ENCODE data around the gene SLC49A4. TPM values are rescaled to one million over a fixed set of nuclear protein-coding genes. Genes with fewer than 3 reads are reported as not detected.

Gene SLC49A4
- total RNA-seq, 1 donor from 2014 or later = 16.9 TPM

DNA sequence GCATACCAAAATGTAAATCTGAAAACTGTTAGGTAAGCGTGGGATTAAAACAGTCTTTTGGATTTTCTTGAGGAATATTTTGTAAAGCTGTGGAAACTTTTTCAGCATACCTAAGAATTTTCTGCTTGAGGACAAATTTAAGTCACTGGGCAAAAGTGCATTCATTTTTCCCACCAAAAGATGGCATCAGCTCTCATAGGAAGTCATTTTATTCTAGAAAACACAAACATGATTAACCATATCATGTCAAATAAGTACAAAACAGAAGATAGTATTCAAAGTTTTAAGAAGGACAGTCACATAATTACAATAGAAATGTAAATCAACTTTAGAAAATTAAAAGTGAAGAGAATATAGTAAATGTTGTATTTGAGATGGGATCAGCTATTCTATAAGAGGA lies 63.5 kb downstream of the SLC49A4 start:
- DNase-seq (ENCODE audit: low spot score) = no peak

DNA sequence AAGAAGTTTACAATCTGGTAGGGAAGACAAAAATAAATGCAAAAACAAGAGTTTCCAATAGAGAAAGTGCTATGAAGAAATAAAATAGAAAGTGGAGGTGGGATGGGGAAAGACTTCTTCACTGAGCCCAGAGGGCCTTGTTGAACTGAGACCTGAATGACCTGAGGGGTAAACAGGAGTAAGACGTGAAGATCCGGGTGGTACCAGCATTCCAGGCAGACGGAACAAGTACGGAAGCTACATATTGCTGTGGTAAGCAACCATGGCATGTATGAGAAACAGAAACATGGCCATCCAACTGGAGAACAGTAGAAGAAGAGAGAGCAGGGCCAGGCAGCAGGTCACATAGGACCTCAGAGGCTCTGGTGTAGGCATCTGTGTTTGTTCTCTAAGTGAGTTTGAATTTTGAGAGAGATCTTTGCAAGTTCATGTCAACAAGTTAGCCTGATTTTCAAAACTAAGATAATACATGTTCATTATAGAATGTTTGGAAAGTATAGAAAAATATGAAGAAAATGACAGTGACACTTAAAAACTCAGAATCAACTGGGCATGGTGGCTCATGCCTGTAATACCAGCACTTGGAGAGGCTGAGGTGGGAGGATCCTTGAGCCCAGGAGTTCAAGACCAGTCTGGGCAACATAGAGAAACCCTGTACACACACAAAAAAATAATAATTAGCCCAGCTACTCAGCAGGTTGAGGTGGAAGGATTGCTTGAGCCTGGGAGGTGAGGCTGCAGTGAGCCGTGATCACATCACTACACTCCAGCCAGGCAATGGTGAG lies 64.3 kb downstream of the SLC49A4 start:
- DNase-seq (ENCODE audit: low spot score) = no peak

DNA sequence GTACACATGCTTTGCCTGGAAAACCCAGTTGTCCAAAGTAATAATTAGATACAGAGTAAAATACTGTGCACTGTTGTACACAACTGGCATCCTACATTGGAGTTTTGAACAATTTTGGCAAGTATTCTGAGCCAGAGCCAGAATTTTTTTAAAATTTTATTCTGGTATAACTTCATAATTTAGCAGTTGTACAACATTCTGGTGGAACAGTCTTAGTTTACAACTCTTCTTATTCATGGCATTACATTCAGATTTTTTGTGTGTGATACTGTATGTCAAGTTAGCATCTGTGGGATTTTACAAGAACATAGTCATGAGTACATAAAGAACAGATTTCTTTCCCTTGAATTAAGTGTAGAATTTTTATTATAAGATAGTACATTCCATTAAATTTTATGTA lies 67.5 kb downstream of the SLC49A4 start:
- DNase-seq (ENCODE audit: low spot score) = no peak

DNA sequence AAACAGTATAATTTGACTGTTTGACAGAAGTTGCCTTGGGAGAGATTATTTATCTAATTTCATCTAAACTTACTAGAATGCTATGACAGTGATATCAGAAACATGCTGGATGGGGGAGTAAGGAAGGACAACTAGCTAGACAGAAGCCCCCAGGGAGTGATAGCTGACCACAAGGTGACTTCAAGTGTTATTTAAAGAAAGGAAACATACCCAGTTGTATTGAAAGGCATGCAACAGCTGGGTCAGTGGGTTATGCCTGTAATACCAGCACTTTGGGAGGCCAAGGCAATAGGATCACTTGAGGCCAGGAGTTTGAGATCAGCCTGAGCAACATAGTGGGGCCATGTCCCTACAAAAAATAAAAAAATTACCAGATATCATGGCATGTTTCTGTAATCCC lies 69.6 kb downstream of the SLC49A4 start:
- no peak for DNase-seq (ENCODE audit: low spot score)

DNA sequence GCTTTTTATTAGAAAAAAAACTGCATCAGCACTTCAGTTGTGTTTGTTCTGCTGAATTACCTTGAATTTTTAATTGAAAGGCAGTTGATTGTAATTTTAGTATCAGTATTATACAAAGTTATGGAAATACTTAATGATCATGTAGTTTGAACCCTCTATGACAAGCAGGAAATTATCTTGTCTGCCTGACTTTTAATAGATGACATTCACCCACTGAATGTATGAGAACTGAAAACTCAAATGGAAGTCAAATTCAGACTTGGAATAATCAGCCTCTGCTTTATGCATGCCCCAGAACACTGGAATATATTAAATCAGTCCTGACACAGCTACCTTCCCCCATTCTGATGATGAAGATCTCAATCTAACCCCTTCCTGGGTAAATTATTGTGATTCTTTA lies 73.5 kb downstream of the SLC49A4 start:
- no peak for DNase-seq (ENCODE audit: low spot score)

DNA sequence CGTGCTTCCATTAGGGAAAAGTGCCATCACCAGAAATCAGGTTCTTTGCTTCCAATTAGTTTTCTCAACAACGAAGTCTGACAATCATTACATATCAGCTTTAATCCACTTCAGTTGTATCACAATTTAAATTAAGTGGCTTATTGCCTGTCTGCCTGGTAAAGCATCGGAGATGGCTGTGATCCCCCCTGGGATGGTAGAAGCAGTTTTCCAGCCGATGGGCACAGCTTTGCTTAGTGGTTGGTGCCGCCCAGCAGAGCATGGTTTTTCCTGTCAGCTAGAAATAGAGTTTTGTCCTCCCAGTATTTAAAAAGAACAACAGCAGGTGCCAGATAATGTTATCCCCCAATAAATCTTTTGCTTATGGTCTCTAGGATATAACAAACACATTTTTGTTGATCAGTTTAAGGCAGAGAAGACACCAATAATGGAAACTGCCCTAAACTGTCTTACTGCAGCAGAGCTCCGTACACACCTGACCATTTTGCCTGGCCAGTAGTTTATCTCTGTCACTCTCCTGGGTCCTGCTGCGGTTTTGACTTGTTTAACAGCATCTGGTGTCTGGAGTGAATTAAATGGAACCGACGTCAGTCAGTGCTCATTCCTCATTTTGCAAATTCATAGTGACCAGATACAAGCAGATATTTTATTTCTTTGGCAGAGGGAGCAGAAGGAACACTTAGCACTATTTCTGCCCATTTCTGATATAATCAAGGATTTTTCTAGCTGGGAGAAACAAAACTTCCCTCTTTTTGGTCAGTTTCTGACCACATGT lies 79.1 kb downstream of the SLC49A4 start:
- no peak for DNase-seq (ENCODE audit: low spot score)

DNA sequence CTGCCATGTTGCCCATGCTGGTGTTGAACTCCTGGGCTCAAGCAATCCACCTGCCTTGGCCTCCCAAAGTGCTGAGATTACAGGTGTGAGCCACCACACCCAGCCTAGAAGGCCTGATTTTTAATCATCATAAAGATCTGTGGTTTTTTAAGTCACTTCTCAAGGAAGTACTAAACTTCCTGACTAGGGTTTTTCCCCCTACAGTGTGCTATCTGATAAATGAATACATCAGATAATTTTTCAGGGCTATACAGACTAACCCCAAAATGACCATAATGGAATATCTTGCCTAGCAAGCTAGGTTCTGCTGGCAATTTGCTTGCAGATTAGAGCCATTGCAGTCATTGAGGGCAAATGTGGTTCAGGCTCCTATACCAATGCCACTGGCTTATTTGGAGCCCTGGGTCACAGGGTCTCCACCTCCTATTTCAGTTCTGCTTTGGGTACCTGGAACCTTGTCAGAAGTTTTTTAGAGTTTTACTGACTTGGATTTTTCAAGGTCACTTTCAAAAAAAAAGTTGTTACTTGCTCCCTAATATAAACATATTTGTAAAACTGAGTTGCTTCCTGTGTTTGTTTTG lies 80.8 kb downstream of the SLC49A4 start:
- no peak for DNase-seq (ENCODE audit: low spot score)

DNA sequence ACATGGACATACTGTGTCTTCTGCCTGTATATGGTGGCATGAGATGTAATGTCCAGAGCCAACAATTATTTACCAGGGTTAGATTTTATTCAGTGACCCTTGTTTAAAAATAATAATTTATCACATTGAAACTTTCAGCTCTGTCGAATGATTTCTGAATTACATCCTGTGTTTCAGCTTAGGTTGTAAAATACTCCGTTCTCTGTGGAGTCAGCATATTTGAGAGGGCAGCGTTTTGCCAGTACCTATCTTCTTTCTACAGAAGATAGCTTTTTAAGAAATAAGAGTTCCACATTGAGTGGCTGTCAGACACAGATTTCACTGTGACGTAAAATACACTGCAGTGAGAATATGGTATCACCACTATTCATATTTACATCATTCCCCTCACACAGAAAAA lies 85.3 kb downstream of the SLC49A4 start:
- no peak for DNase-seq (ENCODE audit: low spot score)

DNA sequence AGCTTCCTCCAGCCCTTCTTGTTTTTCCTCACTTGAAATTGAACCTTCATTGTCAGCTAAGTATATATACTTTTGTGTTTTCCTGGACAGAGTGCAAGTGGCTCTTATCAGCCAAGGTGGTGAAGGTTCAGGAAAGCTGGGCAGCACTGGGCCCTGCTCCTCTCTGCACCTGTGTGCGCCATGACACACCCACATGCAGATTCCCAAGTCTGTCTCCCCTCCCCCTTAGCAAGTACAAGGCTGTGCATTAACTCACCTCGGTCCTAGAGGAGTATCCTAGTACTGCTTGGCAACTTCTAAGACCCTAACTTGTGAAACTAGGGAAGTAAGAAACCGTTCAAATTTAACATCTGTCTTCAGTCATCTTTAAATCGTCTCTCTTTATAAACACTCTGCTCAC lies 85.8 kb downstream of the SLC49A4 start:
- DNase-seq (ENCODE audit: low spot score) = no peak

DNA sequence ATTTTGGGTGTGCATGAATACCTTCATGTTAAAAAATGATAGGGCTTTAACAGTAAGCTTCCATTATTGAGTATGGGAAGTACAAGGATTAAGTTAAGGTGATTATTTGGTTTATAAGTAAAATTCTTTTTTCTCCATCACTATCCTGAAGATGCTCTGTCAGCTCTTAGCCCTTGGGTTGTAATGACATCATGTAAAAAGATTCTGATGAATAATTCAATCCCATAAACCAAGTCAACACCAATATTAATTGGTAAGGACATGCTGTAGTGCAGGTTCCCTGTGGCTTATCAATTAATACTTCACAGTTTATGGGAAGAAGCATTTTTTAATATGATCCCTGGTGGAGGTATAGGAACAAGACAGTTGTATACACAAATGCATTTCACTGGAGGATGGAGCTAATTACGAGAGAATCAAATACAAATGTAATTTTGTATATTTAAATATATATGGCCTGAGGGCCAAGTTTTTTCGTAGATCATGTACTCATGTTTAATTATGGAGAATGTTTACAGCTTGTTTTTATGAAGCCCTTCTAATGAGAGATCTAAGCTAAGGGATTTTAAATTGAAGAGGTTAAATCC lies 87.6 kb downstream of the SLC49A4 start:
- no peak for DNase-seq (ENCODE audit: low spot score)

DNA sequence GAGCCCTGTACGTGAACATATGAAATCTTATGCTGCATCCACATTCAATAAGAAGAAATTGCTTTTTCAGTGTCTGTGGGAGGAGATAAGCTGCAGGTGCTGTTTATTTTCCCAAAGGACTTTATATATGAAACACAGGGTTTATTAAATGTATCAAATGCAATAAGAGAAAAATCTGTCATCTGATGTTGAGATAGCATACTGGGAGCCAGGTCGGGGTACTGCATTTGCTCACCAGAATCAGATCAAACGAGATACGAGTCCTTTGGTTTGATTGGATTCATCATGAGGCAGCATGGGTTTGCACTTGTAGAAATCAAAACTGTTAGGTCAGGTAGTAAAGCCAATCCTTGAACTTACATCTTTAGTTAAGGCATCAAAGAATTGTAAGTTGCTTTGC lies 91.4 kb downstream of the SLC49A4 start:
- DNase-seq (ENCODE audit: low spot score) = no peak

DNA sequence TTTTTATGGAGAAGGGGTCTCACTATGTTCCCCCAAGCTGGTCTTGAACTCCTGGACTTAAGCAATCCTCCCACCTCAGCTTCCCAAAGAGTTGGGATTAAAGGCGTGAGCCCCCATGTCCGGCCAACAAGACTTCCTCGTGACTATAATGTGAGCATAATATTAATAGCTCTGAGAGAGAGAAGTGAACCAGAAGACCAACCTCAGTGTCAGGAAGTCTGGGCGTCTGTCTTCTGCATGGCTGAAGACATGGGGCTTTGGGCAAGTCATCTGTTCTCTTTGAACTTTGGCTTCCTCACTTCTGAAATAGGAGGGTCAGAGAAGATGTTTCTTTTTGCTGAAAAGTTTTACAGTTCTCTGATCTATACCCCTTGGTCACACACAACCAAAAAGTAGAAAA lies 92.1 kb downstream of the SLC49A4 start:
- DNase-seq (ENCODE audit: low spot score) = no peak

DNA sequence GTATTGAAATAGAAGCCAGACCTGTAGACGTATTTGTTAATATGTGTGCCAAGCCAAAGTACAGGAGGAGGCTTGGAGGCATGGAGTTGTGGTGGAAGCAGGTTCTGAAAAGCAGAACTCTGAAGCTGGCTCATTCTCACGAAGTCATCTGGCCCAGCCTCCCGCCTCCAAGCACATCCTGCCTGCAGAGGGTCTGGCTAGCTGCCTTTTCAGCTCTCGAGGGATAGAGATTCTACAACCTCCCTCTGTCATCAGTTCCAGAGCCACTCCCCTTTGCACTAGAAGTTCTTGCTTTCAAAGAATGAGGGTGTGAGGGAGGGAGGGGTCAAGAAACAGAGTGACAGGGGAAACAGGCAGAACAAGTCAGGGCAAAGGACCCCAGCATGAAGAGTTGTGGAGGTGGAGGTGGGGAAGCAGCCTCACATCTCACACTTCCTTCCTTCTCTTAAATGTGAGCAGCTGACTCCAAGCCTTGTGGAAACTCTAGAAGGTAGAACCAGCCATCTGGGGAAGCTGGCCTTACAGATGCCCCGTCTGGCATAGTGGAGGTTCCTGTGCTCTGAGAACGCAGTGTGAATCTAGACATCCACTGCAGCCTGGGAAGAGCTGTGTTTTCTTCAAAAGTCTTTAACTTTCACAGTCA lies 95.3 kb downstream of the SLC49A4 start:
- DNase-seq (ENCODE audit: low spot score) = peak; percentile 79

DNA sequence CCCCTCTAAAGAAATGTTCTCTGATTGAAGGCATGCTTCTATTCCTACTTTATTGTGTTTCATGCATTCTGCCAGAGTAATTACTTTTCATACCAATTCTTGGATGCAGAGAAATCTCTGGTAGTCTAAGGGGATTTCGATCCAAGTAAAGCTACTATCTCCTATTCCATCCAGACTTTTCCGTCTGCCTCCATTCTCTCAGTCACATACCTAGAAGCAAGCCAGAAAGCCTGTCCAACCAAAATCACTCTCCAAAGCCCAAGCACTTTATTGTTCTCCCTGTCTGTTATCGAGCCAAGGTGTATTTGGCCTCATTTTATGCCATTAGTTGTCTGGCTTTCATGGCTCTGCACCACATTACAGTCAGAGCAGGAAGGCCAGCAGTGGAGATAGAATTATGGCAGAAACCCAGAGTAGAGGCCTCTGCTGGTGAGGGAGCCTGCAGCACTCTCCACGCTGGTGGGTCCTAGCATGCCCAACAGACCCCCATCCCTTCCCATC lies 95.9 kb downstream of the SLC49A4 start:
- DNase-seq (ENCODE audit: low spot score) = no peak

DNA sequence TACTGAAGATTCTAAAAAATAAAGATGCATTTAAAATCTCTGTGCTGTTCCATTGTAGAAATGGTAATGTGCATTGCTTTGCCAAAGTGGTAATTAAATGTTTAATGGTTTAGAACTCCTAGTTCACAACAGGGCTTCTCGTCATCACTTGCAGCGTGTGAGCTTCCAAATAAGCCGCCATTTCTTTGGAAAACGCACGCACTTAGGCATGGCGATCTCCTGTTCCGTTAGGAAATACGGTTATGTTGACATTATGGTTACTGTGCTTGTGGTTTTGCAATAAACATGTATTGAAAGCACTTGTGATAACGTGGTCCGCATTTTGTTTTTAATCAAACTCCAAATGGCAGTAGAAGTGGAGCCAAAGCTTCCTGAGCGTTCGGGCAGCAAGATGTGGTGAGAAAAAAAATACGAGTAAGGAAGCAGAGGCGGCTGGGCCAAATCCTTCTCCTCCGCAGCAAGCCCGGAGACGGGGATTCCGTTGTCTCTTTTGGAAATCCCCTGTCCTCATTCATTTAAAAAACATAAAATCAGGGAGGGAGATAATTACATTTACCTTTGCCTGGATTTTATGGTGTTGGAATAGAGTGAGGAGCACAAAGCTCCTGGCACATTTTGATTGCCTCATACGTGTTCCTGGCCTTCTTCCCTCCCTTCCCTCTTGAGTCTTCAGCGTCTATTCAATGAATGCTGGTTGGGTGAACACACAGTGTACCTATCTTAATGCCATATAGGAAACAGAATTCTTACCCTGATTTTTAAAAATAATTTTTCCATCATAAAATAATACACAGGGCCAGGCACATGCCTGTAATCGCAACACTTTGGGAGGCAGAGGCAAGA lies 97.5 kb downstream of the SLC49A4 start:
- DNase-seq (ENCODE audit: low spot score) = no peak

DNA sequence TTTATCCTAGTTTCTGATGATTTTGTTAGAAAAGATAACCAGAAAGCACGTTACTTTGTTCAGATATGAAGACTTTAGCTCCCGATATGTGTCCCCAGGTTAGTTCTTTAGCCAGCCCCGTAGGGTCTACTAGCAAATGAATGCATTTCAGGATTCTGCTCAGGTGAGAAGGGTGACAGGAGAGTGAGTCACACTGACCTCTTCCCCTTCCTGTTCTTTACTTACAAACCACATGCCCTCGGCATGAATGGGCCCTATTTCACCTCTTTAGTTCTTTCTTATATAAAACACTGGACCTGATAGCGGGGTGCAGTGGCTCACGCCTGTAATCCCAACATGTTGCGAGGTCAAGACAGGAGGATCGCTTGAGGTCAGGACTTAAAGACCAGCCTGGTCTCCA lies 98.4 kb downstream of the SLC49A4 start:
- DNase-seq (ENCODE audit: low spot score) = no peak

DNA sequence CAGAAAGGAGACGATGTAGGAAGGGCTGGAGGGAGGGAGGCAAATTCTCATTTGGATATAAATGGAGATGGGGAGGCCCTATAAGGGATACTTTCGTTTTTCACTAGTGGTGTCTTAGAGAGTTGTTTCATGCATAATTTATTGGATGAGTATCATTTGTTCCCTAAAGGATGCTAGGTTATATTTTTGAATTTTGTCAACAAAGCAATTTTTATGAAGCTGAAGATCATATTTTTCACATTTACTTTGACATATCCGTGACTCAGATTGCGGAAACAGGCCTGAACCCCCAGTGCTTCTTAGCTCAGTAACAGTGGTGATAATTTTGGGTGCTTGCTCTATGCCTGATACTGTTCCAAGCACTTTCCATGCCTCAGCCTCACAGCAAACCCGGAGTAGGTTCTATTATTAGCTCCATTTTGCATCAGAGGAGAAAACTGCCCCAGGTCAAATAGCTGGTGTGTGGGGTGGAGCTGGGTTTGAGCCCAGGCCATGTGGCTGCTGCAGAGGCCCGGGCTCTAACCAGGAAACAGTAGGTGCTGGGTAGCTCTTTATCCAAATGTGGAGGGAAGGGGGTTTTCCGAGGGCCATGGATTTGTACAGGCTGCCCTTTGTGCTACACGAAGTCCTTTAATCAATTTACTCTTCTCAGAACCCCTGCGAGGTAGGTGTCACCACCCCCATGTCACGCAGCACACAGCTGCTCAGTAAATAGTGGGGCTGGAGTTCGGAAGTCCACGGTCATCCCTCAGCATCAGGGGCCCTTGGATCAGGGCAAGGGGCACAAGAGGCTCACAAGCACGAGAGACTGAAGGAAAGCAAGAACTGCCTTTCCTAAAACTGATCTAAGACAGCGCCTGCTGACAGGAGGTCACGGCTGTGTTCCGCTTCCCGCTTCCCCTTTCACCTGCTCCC lies 99.1 kb downstream of the SLC49A4 start:
- DNase-seq (ENCODE audit: low spot score) = no peak

DNA sequence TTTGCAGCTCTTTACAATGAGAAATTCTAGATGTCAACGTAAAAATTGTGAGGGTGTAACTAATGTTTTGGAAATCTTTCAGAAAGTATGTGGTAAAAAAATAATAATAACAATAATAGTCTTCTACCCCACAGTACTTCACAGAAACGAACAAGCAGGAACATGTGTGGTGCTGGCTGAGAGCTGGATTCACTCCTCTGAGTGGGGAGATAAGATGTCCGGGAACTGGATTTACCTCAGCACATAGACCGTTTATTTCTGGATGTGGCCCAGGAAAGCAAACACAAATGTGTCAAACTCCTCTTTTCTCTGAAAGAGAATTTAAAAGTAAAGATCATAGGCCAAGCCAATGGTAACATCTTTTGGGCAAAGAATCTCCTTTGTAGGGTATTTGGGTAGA lies 103.4 kb downstream of the SLC49A4 start:
- DNase-seq (ENCODE audit: low spot score) = no peak

DNA sequence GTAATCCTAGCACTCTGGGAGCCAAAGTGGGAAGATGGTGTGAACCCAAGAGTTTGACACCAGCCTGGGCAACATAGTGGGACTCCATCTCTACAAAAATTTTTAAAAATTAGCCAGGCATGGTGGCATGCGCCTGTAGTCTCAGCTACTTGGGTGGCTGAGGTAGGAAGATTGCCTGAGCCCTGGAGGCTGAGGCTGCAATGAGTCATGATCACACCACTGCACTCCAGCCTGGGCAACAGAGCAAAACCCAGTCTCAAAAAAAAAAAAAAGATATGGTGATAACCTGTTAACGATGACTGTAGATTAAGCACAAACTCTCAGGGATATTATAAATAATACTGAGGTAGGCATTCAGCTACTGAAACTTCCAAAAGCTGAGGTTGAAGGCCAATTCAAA lies 107.5 kb downstream of the SLC49A4 start:
- DNase-seq (ENCODE audit: low spot score) = no peak

DNA sequence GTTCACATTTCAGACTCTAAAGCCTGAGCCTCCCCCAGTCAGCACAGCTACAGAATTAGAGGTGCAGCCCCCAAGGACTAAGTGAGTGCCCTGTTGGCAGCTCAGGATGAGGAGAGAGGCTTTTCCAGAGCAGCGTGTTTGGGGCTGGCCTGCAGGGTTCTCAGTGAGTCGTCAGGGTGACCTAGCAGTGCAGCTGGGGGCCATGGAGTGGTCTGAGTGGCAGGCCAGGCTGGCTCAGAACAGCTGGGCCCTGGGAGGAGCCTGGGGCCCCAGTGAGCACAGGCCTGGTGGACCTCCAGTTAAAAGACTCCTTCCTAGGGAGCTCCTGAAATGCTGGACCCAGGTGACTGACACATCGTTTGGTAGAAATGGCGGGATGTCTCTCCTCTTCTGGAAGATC lies 108.3 kb downstream of the SLC49A4 start:
- DNase-seq (ENCODE audit: low spot score) = no peak

Data from ureter (tissue), 1 donor.